Measurements from ENCODE around the gene MYO3B.

DNA sequence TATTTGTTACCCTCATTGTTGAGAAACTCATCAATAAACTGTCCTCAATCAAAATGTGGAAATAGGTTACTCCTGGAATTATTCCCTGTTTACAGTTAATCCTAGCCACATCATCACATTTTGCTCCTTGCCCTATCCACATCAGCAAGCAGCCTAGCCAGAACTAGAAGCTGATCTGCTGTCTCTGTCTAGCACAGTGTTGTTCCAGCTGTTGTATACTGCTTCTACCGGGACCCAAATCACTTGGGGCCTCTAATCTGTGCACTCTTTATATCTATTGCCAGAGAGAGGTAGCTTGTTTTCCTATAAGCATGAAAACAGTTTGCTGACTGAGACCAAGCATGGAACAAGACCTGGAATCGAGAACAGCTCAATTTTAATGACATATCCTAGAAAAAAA, 341.0 kb downstream of the MYO3B start:
- no peak for TF ChIP-seq GATA2 (IDR thresholded peaks at IDR 0.05; ENCODE audit: low read depth, low read length)
- no peak for TF ChIP-seq GATA3 (IDR thresholded peaks at IDR 0.05; ENCODE audit: low read depth, low read length)
